B cell (primary cell): ENCODE measurements around the gene RAB17. TPM values are rescaled to one million over a fixed set of nuclear protein-coding genes. Genes with fewer than 3 reads are reported as not detected.

Experiments
- ATAC-seq: fragments of 200-7000 bp; cut with Tn5 transposase; one replicate; pipeline ENCODE4 v1.10.0; 2021; ENCODE audit warnings: low read depth, mild to moderate bottlenecking, moderate number of reproducible peaks, moderate library complexity
- CTCF ChIA-PET: fragments of 350-600 bp; sonication (Branson Sonifier 250); formaldehyde crosslinking; loops from one replicate; lab custom pipeline; 2021; ENCODE audit warnings: antibody characterized with exemption, inconsistent platforms; lab: Charles Lee
- POLR2A ChIA-PET: fragments of 350-600 bp; sonication (Branson Sonifier 250); formaldehyde crosslinking; loops from one replicate; lab custom pipeline; 2021; ENCODE audit warnings: antibody characterized with exemption; lab: Charles Lee
- DNase-seq: peaks from one replicate; pipeline ENCODE4 v3.0.0; 2013
- H2AFZ ChIP-seq: 2 replicates; pipeline ENCODE4 v1.6.1; 2012; ENCODE audit warnings: mild to moderate bottlenecking, low read depth, low read length; ENCODE audit not compliant: insufficient read depth, poor library complexity, severe bottlenecking
- H3K27ac ChIP-seq, 2 donors: 1 replicate in 1 of 2; 2 replicates in 1 of 2; pipeline ENCODE4 v1.5.1; 2012 to 2013; ENCODE audit warnings: low read length in 2 of 2, mild to moderate bottlenecking in 2 of 2, moderate library complexity in 1 of 2
- H3K27me3 ChIP-seq, 4 experiments: fragments of 200-600 bp in 1 of 4; sonication (generic) in 1 of 4; replicated peaks in 1 of 4; 1 replicate in 2 of 4; 2 replicates in 2 of 4; pipeline versions ENCODE4 v1.6.1 to v1.7.0; 2013 to 2016; ENCODE audit warnings: low read length in 3 of 4, mild to moderate bottlenecking in 2 of 4, mixed read lengths in 1 of 4, moderate library complexity in 1 of 4; ENCODE audit not compliant: insufficient read depth in 4 of 4, control insufficient read depth in 3 of 4; ENCODE audit errors: control extremely low read depth in 1 of 4
- H3K36me3 ChIP-seq, 2 experiments: replicated peaks in 1 of 2; 1 replicate in 1 of 2; 2 replicates in 1 of 2; pipeline versions ENCODE4 v1.6.1 to v1.7.1; 2013; ENCODE audit warnings: low read length in 1 of 2; ENCODE audit not compliant: insufficient read depth in 2 of 2, control insufficient read depth in 1 of 2; ENCODE audit errors: control extremely low read depth in 1 of 2, extremely low read depth in 1 of 2
- H3K4me1 ChIP-seq, 2 donors: fragments of 200-600 bp in 1 of 2; sonication (generic) in 1 of 2; 1 replicate in 1 of 2; 2 replicates in 1 of 2; pipeline versions ENCODE4 v1.5.1 to v1.6.1; 2013 to 2017; ENCODE audit warnings: low read length in 2 of 2; ENCODE audit not compliant: control insufficient read depth in 2 of 2, insufficient read depth in 2 of 2
- H3K4me2 ChIP-seq: replicated peaks from 2 replicates; pipeline ENCODE3; 2012; ENCODE audit warnings: mild to moderate bottlenecking, low read depth, low read length; ENCODE audit not compliant: poor library complexity, severe bottlenecking
- H3K4me3 ChIP-seq, 5 experiments: fragments of 200-600 bp in 1 of 5; sonication (generic) in 1 of 5; 1 replicate in 3 of 5; 2 replicates in 2 of 5; pipeline versions ENCODE4 v1.5.1 to v1.7.0; 2011 to 2016; ENCODE audit warnings: low read length in 4 of 5, mild to moderate bottlenecking in 4 of 5, low read depth in 2 of 5, control low read depth in 1 of 5, moderate library complexity in 1 of 5; ENCODE audit not compliant: insufficient read depth in 1 of 5; ENCODE audit errors: control extremely low read depth in 1 of 5, extremely low read depth in 1 of 5
- H3K79me2 ChIP-seq: fragments of 200-600 bp; sonication (generic); one replicate; pipeline ENCODE4 v1.6.0; 2016; ENCODE audit warnings: low read length; ENCODE audit not compliant: control insufficient read depth, insufficient read depth
- H3K9ac ChIP-seq: fragments of 200-600 bp; sonication (generic); 2 replicates; pipeline ENCODE4 v1.6.1; 2017; ENCODE audit warnings: mild to moderate bottlenecking, low read length, moderate library complexity
- H3K9me3 ChIP-seq, 3 donors: one replicate each; pipeline versions ENCODE4 v1.6.1 to v1.7.1; 2013; ENCODE audit warnings: low read length in 2 of 3; ENCODE audit not compliant: control insufficient read depth in 2 of 3, insufficient read depth in 1 of 3; ENCODE audit errors: control extremely low read depth in 1 of 3
- H4K20me1 ChIP-seq: 2 replicates; pipeline ENCODE4 v1.6.0; 2012; ENCODE audit warnings: mild to moderate bottlenecking, low read length; ENCODE audit not compliant: insufficient read depth, control insufficient read depth, poor library complexity, severe bottlenecking
- H3K27ac Mint-ChIP-seq: one replicate; pipeline ENCODE4 v1.8.0; 2021; ENCODE audit warnings: mixed read lengths
- H3K27me3 Mint-ChIP-seq: one replicate; pipeline ENCODE4 v1.8.0; 2021; ENCODE audit warnings: mixed read lengths
- H3K4me1 Mint-ChIP-seq: one replicate; pipeline ENCODE4 v1.8.0; 2021; ENCODE audit warnings: mixed read lengths
- H3K4me3 Mint-ChIP-seq: one replicate; pipeline ENCODE4 v1.8.0; 2021; ENCODE audit warnings: mixed read lengths
- H3K9me3 Mint-ChIP-seq: one replicate; pipeline ENCODE4 v1.8.0; 2022; ENCODE audit warnings: mixed read lengths; ENCODE audit not compliant: insufficient read depth
- EZH2 ChIP-seq: IDR thresholded peaks from 2 replicates; pipeline ENCODE4 v1.6.1; 2012; ENCODE audit warnings: borderline replicate concordance, low read depth, mild to moderate bottlenecking, moderate library complexity, low read length; ENCODE audit not compliant: insufficient read depth, poor library complexity, severe bottlenecking
- WGBS: methylation state at CpG from one replicate; pipeline ENCODE4 v1.1.5; 2013; ENCODE audit warnings: missing lambda C conversion rate; ENCODE audit not compliant: insufficient coverage; 5-methylcytosine and 5-hydroxymethylcytosine counted together
- intact Hi-C: fragments of 100-400 bp; cut with micrococcal nuclease; formaldehyde crosslinking; loops from one replicate; pipeline ENCODE4 v1.10.0; 2022
- polyA plus RNA-seq: library from polyadenylated mRNA; depleted of rRNA; stranded (reverse); fragments of >200 nt; gene quantifications from 2 replicates; pipeline ENCODE4 v1.2.3, GENCODE V29; 2012
- total RNA-seq, 2 donors: library from RNA; stranded (reverse); fragments of 120-200 nt in 1 of 2; gene quantifications; 1 replicate in 1 of 2; 2 replicates in 1 of 2; pipeline versions ENCODE4 v1.2.3 to v1.2.4, GENCODE V29; 2013 to 2022
- TF ChIP-seq, protein P1 (sequence below): fragments of 200-600 bp; IDR thresholded peaks from one replicate; pipeline ENCODE4 v1.8.0; 2022; ENCODE audit warnings: antibody characterized with exemption, mild to moderate bottlenecking

Gene RAB17
- total and polyA plus RNA-seq, 2 donors (not counting 1 experiment from before 2014, with no cell fraction given): not detected

DNA sequence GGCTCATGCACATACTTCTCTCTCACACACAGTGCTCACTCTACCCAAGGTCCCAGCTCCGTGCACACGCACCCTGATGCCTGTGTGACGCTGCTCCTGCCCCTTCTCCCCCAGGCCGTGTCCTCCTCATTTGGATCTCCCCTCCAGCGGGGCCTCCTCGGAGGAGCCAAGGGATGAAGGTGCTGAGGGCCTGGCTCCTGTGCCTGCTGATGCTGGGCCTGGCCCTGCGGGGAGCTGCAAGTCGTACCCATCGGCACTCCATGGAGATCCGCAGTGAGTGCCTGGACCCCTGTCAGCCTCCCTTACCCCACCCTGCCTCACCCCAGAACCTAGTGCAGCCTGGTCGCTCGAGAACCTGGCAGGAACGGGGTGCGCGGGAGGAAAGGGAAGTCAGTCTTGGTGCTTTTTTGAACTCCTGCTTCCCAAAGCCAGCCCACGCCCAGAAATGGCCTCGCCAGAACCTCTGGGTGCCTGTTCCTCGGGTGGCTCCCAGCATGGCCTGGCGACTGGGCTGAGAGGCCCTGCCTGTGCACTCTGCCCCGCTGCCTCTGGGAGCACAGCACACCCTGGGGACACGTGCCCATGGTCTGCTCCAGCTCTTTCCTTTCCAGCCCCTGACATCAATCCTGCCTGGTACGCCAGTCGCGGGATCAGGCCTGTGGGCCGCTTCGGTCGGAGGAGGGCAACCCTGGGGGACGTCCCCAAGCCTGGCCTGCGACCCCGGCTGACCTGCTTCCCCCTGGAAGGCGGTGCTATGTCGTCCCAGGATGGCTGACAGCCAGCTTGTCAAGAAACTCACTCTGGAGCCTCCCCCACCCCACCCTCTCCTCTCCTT lies 23.9 kb downstream of the RAB17 start, which contains the start of gene PRLH:
Gene PRLH, plus strand, starts transcription at position 174 of the 835 bp plus-strand sequence. Its CDS starts 0 bp downstream, at position 174.
- Histone ChIP-seq H3K4me1 (peaks cover 0 to under 1% of the 10 kb centered on the region in 2 donors), H3K9me3 (peaks cover 0 to 11% (median 3%) of the 10 kb centered on the region in 3 donors), H3K79me2 (no peaks in the 10 kb centered on the region), H2AFZ (no peak within 1 kb of the TSS), H4K20me1 (no peaks in the 10 kb centered on the region), H3K9ac (no peak within 1 kb of the TSS), H3K4me2 (no peak within 1 kb of the TSS), H3K36me3 (no peaks in the 10 kb centered on the region), H3K27ac (no peak within 1 kb of the TSS), H3K4me3 (no peak within 1 kb of the TSS), H3K27me3 (peaks cover 0 to 13% (median 2%) of the 10 kb centered on the region in 4 experiments)
- no peak for ATAC-seq
- CTCF ChIA-PET: interaction anchor here (0.8 to 1.2 kb wide), 2 partner anchors 10 to 54 kb away, joined by 3 read pairs; no protein-coding TSS in a partner anchor
- TF ChIP-seq, protein P1, sequence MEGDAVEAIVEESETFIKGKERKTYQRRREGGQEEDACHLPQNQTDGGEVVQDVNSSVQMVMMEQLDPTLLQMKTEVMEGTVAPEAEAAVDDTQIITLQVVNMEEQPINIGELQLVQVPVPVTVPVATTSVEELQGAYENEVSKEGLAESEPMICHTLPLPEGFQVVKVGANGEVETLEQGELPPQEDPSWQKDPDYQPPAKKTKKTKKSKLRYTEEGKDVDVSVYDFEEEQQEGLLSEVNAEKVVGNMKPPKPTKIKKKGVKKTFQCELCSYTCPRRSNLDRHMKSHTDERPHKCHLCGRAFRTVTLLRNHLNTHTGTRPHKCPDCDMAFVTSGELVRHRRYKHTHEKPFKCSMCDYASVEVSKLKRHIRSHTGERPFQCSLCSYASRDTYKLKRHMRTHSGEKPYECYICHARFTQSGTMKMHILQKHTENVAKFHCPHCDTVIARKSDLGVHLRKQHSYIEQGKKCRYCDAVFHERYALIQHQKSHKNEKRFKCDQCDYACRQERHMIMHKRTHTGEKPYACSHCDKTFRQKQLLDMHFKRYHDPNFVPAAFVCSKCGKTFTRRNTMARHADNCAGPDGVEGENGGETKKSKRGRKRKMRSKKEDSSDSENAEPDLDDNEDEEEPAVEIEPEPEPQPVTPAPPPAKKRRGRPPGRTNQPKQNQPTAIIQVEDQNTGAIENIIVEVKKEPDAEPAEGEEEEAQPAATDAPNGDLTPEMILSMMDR: no peak
- TF ChIP-seq EZH2: no peak
- 80% methylated on average over 27 of the region's 32 CpGs for WGBS
- intact Hi-C loops: no loop called here
- H3K4me1 Mint-ChIP-seq: peaks cover under 1% of the 10 kb centered on the region
- peaks cover 16% of the 10 kb centered on the region for H3K27me3 Mint-ChIP-seq
- H3K4me3 Mint-ChIP-seq: no peak within 1 kb of the TSS
- H3K27ac Mint-ChIP-seq: no peak within 1 kb of the TSS
- H3K9me3 Mint-ChIP-seq: peaks cover 4% of the 10 kb centered on the region
- no peak for DNase-seq
- POLR2A ChIA-PET: no interaction called here

DNA sequence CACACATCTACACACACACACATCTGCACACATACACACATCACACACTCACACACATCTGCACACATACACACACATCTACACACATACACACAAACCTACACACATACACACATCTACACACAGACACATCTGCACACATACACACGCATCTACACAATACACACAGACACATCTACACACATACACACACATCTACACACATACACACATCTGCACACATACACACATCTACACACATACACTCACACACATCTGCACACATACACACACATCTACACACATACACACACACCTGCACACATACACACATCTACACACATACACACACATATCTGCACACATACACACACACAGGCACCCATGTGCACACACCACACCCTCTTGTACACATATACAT lies 24.6 kb downstream of the RAB17 start:
- peaks cover 0 to 13% (median under 1%) of the 10 kb centered on the region in 4 experiments for H3K27me3 ChIP-seq
- H3K27me3 Mint-ChIP-seq: peaks cover 16% of the 10 kb centered on the region
- no peak for ATAC-seq
- WGBS: 100% methylated on average over 1 of the region's 1 CpG
- no peak overlapping the region for H2AFZ ChIP-seq
- H3K27ac ChIP-seq: no peak overlapping the region
- H3K9me3 Mint-ChIP-seq: peaks cover 4% of the 10 kb centered on the region
- H3K4me3 Mint-ChIP-seq: no peak overlapping the region
- H3K4me3 ChIP-seq: no peak overlapping the region
- POLR2A ChIA-PET: no interaction called here
- H3K36me3 ChIP-seq: no peaks in the 10 kb centered on the region
- no peaks in the 10 kb centered on the region for H3K79me2 ChIP-seq
- intact Hi-C loops: no loop called here
- DNase-seq: no peak
- no peak for TF ChIP-seq EZH2
- TF ChIP-seq, protein P1: no peak
- no peak overlapping the region for H3K9ac ChIP-seq
- CTCF ChIA-PET: interaction anchor here (0.8 kb wide), 1 partner anchor 10 kb away, joined by 3 read pairs; no protein-coding TSS in a partner anchor
- H3K4me2 ChIP-seq: no peak overlapping the region
- H4K20me1 ChIP-seq: no peaks in the 10 kb centered on the region
- H3K4me1 Mint-ChIP-seq: no peaks in the 10 kb centered on the region
- no peaks in the 10 kb centered on the region for H3K4me1 ChIP-seq
- no peak overlapping the region for H3K27ac Mint-ChIP-seq
- peaks cover 0 to 11% (median 3%) of the 10 kb centered on the region in 3 donors for H3K9me3 ChIP-seq
